GM18508 (cell line): ENCODE measurements around the gene PARN.
"Not testable (repeated sequence)": the region's sequence is repeated elsewhere in the genome, so short reads cannot be mapped to it uniquely, and the experiment has no call there.

Experiments used
- ATAC-seq: cut with Tn5 transposase; IDR thresholded peaks from one replicate; pipeline ENCODE4 v1.9.1; 2021; ENCODE audit warnings: moderate number of reproducible peaks; ENCODE audit not compliant: insufficient read depth, unreplicated experiment

The PARN gene

GRCh38 chr16:14629919-14630619 is at the start of gene PARN:
Gene PARN, minus strand, starts transcription at chr16:14630260. Its CDS starts 135 bp downstream, at chr16:14630125.
- ATAC-seq = no peak

- no peak for ATAC-seq
Measured at GRCh38 chr16:14678748-14679497, 48.9 kb upstream of the PARN start.

- ATAC-seq = no peak
Measured at GRCh38 chr16:14677627-14678026, 47.6 kb upstream of the PARN start.

- ATAC-seq = no peak
Measured at GRCh38 chr16:14676633-14677032, 46.6 kb upstream of the PARN start.

GRCh38 chr16:14672403-14672971 is 42.4 kb upstream of the PARN start:
- ATAC-seq = no peak

GRCh38 chr16:14669776-14670175 is 39.7 kb upstream of the PARN start:
- ATAC-seq = no peak

GRCh38 chr16:14668556-14669223 is 38.6 kb upstream of the PARN start:
- no peak for ATAC-seq

GRCh38 chr16:14667347-14668266 is 37.5 kb upstream of the PARN start:
- ATAC-seq = no peak

- no peak for ATAC-seq
Measured at GRCh38 chr16:14658063-14658462, 28.0 kb upstream of the PARN start.

GRCh38 chr16:14652726-14653125 is 22.7 kb upstream of the PARN start:
- no peak for ATAC-seq

- no peak for ATAC-seq
Measured at GRCh38 chr16:14650629-14651028, 20.6 kb upstream of the PARN start.

GRCh38 chr16:14649816-14650215 is 19.8 kb upstream of the PARN start:
- no peak for ATAC-seq

- ATAC-seq = no peak
Measured at GRCh38 chr16:14641926-14642325, 11.9 kb upstream of the PARN start.

GRCh38 chr16:14641206-14641605 is 11.1 kb upstream of the PARN start:
- no peak for ATAC-seq

GRCh38 chr16:14640538-14640937 is 10.5 kb upstream of the PARN start:
- ATAC-seq = no peak

- ATAC-seq = not testable (repeated sequence)
Measured at GRCh38 chr16:14636951-14637240, 6.8 kb upstream of the PARN start.

- not testable (repeated sequence) for ATAC-seq
Measured at GRCh38 chr16:14636179-14636950, 6.3 kb upstream of the PARN start.

GRCh38 chr16:14635395-14636165 is 5.5 kb upstream of the PARN start:
- ATAC-seq = no peak

GRCh38 chr16:14634389-14634725 is 4.3 kb upstream of the PARN start:
- ATAC-seq = no peak
